Stimulated activated CD4-positive, alpha-beta T cell treated with anti-CD3 and anti-CD28 coated beads, TNF-alpha, amount 100 ng/mL, for 4 hours (primary cell): ENCODE results near the gene LARP4.
A peak's percentile ranks its signal among the peaks of the same experiment; 100 is the strongest.
"Not testable (repeated sequence)": the region's sequence is repeated elsewhere in the genome, so short reads cannot be mapped to it uniquely, and the experiment has no call there.

Experiments
- DNase-seq, 3 experiments: peaks; one replicate each; pipeline ENCODE4 v3.0.0-alpha.2; 2020; ENCODE audit warnings: low read depth in 3 of 3

LARP4 gene

DNA sequence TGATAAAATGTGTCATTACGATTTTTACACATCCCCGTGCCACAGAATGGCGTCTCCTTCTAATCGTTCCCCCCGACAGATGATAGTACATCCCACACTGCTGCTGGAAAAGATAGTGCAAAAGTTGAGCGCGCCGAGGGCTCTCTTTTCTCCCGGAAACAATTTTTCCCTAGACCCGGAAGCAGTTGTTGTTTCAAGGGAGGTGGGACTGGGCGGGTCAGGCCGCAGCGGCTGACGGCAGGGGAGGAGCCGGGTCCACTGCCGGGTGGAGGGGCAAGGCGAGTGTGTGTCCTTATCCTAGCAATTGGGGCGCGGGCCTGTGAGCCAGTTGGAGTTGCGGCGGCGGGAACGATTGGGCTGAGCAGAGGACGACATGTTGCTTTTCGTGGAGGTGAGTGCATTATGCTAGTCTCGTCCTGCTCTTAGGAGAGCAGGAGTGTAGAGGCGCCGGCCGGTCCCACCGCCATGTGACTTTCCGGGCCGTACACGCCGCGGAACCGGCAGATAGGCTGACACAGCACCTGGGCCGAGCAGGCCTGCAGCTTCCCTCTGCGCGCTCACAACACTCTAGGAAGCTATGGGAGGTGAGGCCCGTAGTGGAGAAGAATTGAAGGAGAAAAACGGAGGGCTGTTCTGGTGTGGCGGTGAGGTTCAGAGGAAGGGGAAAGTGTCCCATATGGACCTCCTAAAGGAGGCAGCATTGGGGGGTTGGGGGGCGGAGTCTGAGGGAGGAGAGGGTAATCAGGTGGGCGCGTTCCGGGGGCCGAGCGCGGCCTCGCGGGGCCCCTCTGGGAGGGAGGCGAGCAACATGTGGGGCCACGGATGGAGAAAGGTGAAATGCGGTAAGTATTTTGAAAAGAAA is at the start of gene LARP4:
Gene LARP4 (plus strand): TSS at position 248 of the 862 bp plus-strand sequence. CDS start 126 bp downstream, at position 374.
- peak; percentile 71 to 80 (median 80) for DNase-seq

DNA sequence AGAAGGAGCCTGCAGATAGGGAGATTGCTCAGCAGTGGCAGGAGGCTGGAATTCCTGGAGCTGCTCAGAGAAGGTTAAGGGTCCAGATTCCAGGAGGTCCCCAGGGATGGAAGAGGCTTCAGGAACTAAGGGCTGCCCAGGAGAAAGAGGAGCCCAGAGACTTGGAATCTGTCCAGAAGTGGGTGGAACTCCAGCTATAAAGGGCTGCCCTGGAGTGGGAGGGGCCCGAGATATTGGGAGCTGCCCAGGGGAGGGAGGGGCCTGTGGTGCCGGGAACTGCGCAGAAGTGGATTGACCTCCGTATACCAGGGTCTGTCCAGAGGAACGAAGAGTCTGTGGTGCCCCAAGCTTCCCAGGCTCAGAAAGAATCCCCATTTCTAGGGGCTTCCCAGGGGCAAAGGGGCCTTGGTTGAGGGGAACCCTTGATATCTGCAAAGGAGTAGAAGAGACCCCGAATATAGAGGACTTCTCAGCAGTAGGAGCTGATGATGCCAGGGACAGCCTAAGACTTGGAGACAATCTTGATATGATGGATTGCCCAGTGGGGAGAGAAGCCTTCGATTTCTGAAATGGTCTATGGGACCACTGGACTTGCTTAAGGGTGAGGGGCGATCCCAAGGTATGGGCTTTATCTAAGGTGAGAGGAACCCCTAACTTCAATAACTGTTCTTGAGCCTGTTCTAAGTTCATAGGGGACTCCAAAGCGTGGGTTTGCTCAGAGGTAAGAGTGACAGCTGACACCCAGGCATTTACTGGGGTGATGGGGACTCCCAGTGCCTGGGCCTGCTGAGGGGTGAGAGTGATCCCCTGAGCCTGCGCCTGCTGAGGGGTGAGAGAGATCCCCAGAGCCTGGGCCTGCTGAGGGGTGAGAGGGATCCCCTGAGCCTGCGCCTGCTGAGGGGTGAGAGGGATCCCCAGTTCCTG is 49.3 kb upstream of the LARP4 start:
- DNase-seq, result no peak

DNA sequence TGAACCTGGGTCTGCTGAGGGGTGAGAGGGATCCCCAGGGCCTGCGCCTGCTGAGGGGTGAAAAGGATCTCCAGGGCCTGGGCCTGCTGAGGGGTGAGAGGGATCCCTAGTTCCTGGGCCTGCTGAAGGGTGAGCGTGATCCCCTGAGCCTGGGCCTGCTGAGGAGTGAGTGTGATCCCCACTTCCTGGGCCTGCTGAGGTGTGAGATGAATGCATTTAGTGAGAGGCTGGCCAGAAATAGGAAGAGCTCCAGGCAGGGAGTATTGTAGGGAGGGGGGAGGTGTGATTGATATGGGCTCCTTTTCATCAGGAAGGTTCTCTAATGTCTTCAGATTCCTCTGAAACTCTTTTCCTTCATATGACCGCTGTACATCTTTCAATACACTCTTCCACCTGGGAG is 47.3 kb upstream of the LARP4 start:
- DNase-seq, result no peak

DNA sequence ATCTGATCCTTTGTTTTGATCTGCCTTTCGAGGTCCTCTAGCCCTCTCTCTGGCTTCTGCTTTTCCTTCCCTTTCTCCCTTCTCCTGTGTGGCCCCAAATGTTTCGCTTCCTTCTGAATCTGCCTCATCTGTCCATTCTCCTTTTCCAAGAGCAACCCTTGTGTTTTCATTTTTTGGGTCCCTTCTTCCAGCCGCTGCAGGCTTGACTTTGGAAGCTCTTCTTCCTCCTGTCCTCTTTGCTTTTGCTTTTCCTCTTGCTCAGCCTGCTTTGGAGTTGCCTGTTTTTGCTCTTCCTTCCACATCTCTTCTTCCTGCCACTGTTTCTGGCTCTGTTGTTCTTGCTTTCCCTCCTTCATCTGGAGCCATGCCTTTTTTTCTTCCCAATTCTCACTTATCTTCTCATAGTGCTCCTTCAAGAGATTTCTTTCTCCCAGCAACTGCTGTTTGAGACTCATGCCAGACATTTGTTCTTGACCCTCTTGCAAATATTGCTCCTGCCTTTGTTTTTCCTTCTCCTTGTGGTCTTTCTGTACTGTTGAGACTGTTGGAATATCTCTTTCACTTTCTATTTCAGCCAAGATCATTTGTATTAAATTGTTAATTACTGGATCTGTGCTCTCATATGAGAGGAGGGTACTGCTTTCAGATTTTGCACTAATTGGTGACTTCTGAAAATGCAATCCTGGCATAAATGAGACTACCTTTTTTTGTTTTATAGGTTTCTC is 46.7 kb upstream of the LARP4 start:
- DNase-seq, result no peak

DNA sequence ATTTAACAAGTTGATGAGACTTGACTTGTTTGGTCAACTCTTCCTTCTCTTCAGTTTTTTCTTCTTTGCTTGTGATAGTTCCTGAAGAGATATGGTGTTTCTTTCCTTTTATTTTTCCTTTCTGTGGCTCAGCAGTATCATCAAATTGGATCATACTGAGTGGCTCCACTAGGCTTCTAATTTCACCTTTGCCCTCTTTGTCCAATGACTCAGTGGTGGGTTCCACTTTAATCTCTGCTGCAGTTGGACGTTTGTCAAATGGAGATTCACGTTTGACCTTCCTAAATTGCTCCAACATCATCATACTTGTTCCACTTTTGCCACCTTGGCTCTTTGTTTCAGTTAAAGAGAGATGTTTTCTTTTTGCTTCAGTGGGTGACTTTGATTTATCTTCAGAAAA is 45.8 kb upstream of the LARP4 start:
- DNase-seq, result no peak

DNA sequence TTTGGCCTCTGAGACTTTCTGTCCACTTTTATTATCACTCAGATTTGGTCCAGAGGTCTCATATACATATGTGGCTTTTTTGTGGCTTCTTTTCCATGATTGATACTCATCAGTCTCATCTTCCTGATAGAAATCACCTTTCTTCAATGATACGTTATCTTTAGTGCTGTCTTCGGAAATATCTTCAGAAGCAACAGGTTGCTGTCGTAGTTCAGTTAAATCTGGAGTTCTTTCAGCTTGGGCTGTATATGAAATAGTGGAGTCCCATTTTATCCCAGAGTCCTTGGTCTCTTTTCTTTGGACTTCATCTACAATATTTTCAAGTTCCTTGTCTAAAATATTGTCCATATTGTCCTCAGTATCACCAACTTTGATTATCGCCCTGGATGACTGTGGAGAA is 45.3 kb upstream of the LARP4 start:
- DNase-seq, result no peak

DNA sequence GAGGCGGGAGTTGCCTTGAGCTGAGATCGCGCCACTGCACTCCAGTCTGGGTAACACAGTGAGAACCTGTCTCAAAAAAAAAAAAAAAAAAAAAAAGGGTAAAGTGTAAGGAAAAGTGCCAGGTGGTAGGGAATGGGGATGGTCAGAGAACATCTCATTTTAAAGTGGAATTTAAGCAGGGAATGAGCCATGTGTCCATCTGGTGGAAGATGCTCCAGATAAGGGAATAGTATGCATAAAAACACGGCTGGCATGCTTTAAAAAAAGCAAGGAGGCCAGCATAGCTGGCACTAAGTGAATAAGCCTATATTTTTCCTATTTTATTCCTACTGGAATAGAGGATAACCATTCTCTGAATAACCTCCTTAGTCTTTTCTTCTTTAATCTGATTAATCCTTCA is 38.0 kb upstream of the LARP4 start:
- DNase-seq, result no peak

DNA sequence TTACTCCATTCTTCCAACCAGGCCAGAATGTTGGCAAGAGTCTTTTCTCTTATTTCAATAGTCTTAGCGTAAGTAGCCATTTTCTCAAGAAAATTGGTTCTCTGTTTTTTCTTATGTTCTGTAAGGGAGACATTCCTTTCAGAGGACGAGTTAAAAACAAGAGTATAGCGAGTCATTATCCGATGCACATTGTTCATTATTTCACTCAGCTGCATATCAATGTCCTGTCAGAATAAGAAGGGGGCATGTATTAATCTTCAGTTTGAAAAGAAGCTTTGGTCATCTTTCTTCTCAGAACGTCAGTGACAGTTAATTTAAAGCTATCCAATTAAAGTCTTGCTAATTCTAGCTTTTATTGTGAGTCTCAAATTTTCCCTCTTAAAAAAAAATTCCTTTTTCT is 37.5 kb upstream of the LARP4 start:
- DNase-seq, result no peak

DNA sequence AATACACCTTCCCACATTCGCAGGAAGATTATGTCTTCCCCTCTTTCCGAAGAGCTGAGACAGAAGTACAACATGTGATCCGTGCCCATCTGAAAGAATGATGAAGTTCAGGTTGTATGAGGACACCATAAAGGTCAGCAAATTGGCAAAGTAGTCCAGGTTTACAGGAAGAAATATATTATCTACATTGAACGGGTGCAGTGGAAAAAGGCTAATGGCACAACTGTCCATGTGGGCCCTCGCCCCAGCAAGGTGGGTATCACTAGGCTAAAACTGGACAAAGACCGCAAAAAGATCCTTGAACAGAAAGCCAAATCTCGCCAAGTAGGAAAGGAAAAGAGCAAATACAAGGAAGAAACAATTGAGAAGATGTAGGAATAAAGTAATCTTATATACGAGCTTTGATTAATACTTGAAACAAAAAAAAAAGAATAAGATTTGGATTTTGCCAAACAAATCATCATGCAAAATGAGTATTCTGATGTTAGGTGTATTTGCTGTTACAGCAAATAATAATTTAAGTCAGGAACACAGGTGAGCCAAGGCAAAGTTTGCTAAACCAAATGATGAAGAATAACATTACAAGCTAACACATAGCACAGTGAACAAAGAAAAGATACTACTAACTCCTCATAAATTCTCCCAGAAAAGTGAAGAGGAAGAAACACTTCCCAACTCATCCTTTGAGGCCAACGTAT is 34.8 kb upstream of the LARP4 start:
- DNase-seq, result no peak

DNA sequence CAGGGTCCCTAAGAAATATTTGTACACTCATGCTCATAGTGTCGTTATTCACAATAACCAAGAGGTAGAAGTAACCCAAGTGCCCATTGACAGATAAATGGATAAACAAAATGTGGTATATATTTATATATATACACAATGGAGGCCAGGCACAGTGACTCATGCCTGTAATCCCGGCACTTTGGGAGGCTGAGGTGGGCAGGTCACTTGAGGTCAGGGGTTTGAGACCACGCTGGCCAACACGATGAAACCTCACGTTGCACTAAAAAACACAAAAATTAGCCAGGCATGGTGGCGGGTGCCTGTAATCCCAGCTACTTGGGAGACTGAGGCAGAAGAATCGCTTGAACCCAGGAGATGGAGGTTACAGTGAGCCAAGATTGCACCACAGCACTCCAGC is 30.0 kb upstream of the LARP4 start:
- DNase-seq, result not testable (repeated sequence)

DNA sequence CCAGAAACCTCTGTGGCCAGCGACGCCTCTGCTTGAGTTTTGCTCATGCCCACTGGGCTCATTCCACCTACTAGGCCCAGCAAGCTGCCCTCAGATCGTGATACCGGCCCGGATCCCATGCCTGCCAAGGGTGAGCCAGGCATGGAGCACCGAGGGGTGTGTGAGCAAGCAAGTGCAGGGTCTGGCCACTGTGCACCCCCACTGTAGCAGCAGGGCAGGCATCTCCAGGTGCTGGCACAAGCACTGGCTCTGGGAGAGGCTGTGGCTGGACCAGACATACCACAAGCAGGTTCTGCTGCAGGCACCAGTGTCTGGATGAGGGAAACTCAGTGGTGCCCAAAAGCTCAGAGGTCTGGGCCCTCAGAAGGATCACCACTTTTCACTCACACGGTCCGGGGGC is 24.9 kb upstream of the LARP4 start:
- no peak for DNase-seq

DNA sequence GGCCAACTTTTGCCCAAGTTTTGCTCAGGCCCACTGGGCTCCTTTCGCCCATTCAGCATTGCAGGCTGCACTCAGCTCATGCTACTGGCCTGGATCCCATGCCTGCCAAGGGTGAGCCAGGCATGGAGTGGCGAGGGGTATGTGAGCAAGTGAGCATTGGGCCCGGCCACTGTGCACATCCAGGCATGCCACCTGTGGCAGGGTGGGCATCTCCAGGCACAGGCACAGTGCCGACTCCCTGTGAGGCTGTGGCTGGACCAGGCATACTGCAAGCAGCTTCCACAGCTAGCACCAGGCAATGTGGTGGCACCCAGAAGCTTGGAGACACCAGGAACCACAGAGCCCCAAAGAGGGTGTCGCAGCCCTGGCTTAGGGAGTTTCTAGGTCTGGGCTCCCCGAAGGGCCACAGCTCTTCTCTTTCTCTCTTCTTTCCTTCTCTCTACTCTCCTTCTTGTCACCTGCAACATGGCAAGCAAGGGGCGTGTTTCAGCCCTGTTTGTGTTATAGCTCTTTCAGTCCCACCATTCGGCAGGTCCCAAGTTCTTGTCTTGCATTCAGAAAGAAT is 19.8 kb upstream of the LARP4 start:
- no peak for DNase-seq

DNA sequence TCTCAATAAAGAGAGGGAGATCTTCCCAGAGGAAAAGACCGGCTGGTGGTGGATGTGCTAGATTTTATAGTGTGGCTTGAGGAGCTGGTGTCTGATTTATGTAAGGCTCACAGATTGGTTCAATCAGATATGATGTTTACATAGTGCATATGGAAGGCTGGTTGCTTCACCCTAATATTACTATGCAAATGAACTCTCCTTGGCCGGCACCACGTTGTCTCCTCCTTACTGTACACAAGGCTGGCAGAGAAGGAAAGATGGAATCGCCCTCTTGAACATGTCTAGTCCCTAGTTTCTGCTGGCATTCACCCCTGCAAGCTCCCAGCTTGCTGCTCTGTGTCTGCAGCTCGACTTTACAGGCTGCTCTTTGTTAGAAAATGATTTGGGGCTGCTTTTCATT is 13.2 kb upstream of the LARP4 start:
- DNase-seq, result no peak

DNA sequence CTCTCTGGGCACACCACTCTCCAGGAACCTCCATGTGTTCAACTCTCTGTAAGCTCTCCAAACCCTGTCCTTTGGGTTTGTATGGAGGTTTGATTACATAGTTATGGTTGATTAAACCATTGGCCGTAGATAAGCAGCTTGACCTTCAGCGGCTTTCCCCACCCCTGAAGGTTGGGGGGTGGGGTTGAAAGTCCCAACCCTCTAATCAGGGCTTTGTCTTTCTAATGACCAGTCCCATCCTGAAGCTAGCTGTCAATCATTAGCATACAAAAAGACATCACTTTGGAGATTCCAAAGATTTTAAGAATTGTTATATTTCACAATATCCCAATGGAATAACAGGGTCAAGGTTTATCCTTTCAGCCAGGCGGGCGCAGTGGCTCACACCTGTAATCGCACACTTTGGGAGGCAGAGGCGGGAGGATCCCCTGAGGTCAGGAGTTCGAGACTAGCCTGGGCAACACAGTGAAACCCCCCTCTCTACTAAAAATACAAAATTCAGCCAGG is 12.7 kb upstream of the LARP4 start:
- no peak for DNase-seq

DNA sequence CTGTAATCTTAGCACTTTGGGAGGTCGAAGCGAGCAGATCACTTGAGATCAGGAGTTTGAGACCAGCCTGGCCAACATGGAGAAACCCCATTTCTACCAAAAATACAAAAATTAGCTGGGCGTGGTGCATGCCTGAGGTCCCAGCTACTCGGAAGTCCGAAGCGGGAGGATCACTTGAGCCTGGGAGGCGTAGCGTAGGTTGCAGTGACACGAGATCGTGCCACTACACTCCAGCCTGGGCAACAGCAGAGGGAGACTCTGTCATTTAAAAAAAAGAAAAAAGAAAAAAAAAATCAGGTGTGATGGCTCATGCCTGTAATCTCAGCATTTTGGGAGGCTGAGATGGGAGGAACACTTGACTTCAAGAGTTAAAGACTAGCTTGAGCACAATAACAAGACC is 11.9 kb upstream of the LARP4 start:
- not testable (repeated sequence) for DNase-seq

DNA sequence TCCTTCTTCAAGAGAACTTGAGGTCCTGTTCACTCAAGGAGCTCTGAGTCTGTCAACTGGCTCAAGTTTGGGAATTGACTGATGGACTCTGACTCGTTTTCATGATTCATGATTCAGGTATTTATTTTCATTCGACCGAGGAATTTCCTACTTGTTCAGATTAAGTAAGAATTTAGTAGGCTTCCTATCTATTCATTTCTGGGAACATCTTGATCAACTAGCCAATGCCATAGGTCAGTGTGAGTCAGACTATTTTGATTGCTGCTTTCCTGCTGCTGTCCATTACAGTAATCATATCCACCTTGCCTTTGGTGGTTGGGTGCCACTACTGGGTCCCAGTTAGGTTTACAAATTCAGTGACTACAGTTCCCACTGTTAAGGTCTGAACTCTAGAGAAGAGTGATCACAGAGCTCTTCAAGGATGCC is 10.4 kb upstream of the LARP4 start:
- no peak for DNase-seq

DNA sequence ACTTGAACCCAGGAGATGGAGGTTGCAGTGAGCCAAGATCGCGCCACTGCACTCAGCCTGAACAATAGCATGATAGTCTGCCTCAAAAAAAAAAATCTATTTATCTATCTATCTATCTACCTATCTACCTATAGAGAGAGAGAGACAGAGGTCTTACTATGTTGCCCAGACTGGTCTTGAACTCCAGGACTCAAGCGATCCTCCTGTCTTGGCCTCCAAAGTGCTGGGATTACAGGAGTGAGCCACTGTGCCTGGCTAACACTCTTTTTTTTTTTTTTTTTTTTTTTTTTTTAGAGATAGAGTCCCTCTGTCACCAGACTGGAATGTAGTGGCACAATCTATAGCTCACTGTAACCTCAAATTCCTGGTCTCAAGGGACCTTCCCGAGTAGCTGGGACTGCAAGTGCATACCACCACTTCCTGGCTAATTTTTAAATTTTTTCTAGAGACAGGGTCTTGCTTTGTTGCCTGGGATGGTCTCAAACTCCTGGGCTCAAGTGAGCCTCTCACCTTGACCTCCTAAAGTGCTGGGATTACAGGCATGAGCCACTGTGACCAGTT is 6.1 kb upstream of the LARP4 start:
- no peak for DNase-seq

DNA sequence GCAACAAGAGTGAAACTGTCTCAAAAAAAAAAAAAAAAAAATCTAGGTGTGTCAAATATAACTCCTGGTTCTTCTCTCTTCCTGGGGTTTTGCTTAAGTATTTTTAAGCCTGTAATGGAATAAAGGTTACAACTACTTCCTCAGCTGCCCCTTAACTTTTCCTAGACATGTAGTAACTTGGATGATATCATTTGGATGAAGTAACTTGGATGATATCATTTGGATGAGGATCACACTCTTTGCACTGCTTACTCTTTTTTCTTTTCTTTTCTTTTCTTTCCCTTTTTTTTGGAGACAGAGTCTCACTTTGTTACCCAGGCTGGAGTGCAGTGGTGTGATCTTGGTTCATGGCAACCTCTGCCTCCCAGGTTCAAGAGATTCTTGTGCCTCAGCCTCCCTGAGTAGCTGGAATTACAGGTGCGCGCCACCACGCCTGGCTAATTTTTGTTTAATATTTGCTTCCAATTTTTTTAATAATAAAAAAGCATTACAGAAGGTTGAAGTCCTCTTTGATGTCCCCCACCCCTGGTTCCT is 3.5 kb upstream of the LARP4 start:
- no peak for DNase-seq

DNA sequence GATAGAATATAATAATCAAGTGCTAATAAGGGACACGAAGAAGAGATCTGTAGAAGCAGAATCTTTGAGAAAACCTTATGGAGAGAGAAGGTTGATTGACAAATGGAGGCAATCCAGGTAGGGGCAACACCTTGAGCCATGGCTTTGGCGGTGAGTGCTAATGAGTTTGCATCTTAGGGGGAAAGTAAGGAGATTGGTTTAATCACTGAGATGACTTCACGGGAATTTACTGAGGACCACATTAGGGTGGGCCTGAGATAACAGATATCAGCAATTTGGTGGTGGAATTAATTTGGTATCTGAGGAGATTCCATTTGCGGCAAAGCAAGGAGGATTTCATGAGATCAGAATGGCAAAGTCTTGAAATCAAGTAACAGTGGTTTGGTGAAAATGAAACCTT is 1.8 kb upstream of the LARP4 start:
- DNase-seq, result no peak

DNA sequence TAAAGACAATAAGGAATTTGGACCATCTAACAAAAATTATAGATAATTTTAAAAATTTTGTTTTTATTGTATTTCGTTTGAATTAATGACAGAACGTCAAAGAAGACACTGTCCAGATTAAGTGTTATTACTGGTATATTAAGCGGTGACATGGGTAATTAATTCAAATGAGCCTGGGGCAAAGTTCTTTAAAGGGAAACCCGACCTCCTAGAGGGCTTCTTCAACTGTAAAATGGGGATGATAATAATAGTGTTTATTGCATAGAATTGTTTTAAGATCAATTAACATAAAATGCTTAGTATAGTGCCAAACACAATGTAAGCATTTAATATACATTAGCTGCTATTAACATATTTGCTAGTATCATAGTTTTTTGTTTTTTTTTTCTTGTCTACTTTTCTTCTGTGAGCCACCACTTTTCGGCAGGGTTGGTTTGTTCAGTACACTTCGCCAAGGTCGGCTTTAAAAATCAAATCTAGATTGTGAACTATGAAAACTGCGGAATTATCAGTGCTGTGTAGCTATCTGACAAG is 514 bp upstream of the LARP4 start:
- DNase-seq, result no peak
